ENCODE results near the gene GLB1L3.

GLB1L3 gene

GRCh38 chr11:134346101-134346975 is 70.2 kb downstream of the GLB1L3 start:
- DNase-seq: no peak

GRCh38 chr11:134346976-134347350 is 70.8 kb downstream of the GLB1L3 start:
- DNase-seq: no peak

- no peak for DNase-seq
Measured at GRCh38 chr11:134347441-134347840, 71.3 kb downstream of the GLB1L3 start.

- no peak for DNase-seq
Measured at GRCh38 chr11:134349109-134349801, 73.1 kb downstream of the GLB1L3 start.

GRCh38 chr11:134349802-134350355 is 73.7 kb downstream of the GLB1L3 start:
- no peak for DNase-seq

- DNase-seq: no peak
Measured at GRCh38 chr11:134350381-134350780, 74.2 kb downstream of the GLB1L3 start.

- no peak for DNase-seq
Measured at GRCh38 chr11:134352111-134352510, 75.9 kb downstream of the GLB1L3 start.

- DNase-seq: no peak
Measured at GRCh38 chr11:134355136-134355535, 79.0 kb downstream of the GLB1L3 start.

GRCh38 chr11:134355656-134356055 is 79.5 kb downstream of the GLB1L3 start:
- DNase-seq: no peak

- DNase-seq: peak; percentile 8
Measured at GRCh38 chr11:134356656-134357544, 80.7 kb downstream of the GLB1L3 start.

GRCh38 chr11:134357545-134357839 is 81.3 kb downstream of the GLB1L3 start:
- no peak for DNase-seq

- DNase-seq: peak; percentile 11
Measured at GRCh38 chr11:134358165-134358855, 82.1 kb downstream of the GLB1L3 start.

GRCh38 chr11:134358856-134359490 is 82.8 kb downstream of the GLB1L3 start:
- DNase-seq: peak; percentile 7

- no peak for DNase-seq
Measured at GRCh38 chr11:134359646-134360045, 83.5 kb downstream of the GLB1L3 start.

- DNase-seq: peak; percentile 67
Measured at GRCh38 chr11:134360050-134360835, 84.1 kb downstream of the GLB1L3 start.

- no peak for DNase-seq
Measured at GRCh38 chr11:134361661-134362060, 85.5 kb downstream of the GLB1L3 start.

GRCh38 chr11:134362192-134362901 is 86.2 kb downstream of the GLB1L3 start:
- DNase-seq: no peak

- no peak for DNase-seq
Measured at GRCh38 chr11:134363161-134363560, 87.0 kb downstream of the GLB1L3 start.

GRCh38 chr11:134363592-134363991 is 87.4 kb downstream of the GLB1L3 start:
- no peak for DNase-seq

- no peak for DNase-seq
Measured at GRCh38 chr11:134364261-134364660, 88.1 kb downstream of the GLB1L3 start.
